ENCODE data around the gene LILRB3. TPM values are rescaled to one million over a fixed set of nuclear protein-coding genes. Genes with fewer than 3 reads are reported as not detected.
"Not testable (repeated sequence)": the region's sequence is repeated elsewhere in the genome, so short reads cannot be mapped to it uniquely, and the experiment has no call there.

LILRB3 gene
- polyA plus RNA-seq, 6 donors from 2014 or later = 0.29 to 4.6 (median 0.39) TPM

- Mint-ChIP-seq H3K27ac (no peak within 1 kb of the TSS), H3K9me3 (no peaks in the 10 kb centered on the region), H3K4me3 (no peak within 1 kb of the TSS), H3K27me3 (peaks cover 0 to 6% (median 0%) of the 10 kb centered on the region in 3 donors), H3K36me3 (no peaks in the 10 kb centered on the region), H3K4me1 (peaks cover 17 to 33% (median 21%) of the 10 kb centered on the region in 3 donors)
- ATAC-seq (ENCODE audit: low read depth in 2 of 2) (peak; percentile 65 to 68), DNase-seq (no peak)
Measured at GRCh38 chr19:54172471-54173358, 50.1 kb downstream of the LILRB3 start, which contains the start of gene TMC4. Gene TMC4 (minus strand): TSS chr19:54173160. CDS start chr19:54173117, 43 bp downstream.

GRCh38 chr19:54171736-54172431 is 50.9 kb downstream of the LILRB3 start:
- not testable (repeated sequence) for H3K27ac Mint-ChIP-seq; H3K36me3 Mint-ChIP-seq; ATAC-seq (ENCODE audit: low read depth in 2 of 2); H3K9me3 Mint-ChIP-seq; H3K27me3 Mint-ChIP-seq; DNase-seq
- H3K4me1 Mint-ChIP-seq = peaks cover 17 to 33% (median 21%) of the 10 kb centered on the region in 3 donors
- H3K4me3 Mint-ChIP-seq = peak overlapping the region in 1 of 8 donors; percentile 69

- peak overlapping the region in 3 of 8 donors; percentile 56 to 66 (median 58) for H3K4me3 Mint-ChIP-seq
- peaks cover 22 to 37% (median 29%) of the 10 kb centered on the region in 3 donors for H3K4me1 Mint-ChIP-seq
- H3K9me3 Mint-ChIP-seq = peaks cover 0 to 3% (median 0%) of the 10 kb centered on the region in 7 donors
- no peaks in the 10 kb centered on the region for H3K36me3 Mint-ChIP-seq
- DNase-seq = no peak
- no peak for ATAC-seq (ENCODE audit: low read depth in 2 of 2)
- H3K27ac Mint-ChIP-seq = no peak overlapping the region
- H3K27me3 Mint-ChIP-seq = peaks cover 0 to 30% (median 20%) of the 10 kb centered on the region in 3 donors
Measured at GRCh38 chr19:54169149-54169740, 53.6 kb downstream of the LILRB3 start.

- H3K27ac Mint-ChIP-seq = peak overlapping the region in 1 of 6 donors; percentile 71
- ATAC-seq (ENCODE audit: low read depth in 2 of 2) (peak; percentile 87 to 89), DNase-seq (peak; percentile 80)
- peaks cover 0 to 34% (median 24%) of the 10 kb centered on the region in 3 donors for H3K27me3 Mint-ChIP-seq
- H3K4me3 Mint-ChIP-seq = peak overlapping the region in 1 of 8 donors; percentile 27
- no peaks in the 10 kb centered on the region for H3K36me3 Mint-ChIP-seq
- peaks cover 0 to 3% (median 0%) of the 10 kb centered on the region in 7 donors for H3K9me3 Mint-ChIP-seq
- peaks cover 25 to 37% (median 34%) of the 10 kb centered on the region in 3 donors for H3K4me1 Mint-ChIP-seq
Measured at GRCh38 chr19:54168174-54168917, 54.5 kb downstream of the LILRB3 start.

Other genes starting within 250 kb of the LILRB3 start
- not detected for gene CACNG6, start 231.4 kb downstream of the LILRB3 start, polyA plus RNA-seq (ENCODE audit: low read depth in 6 of 6)
- under 1 TPM in 1 of 6 donors, not detected in 5; 0.89 TPM for gene VSTM1, start 159.1 kb downstream of the LILRB3 start, polyA plus RNA-seq (ENCODE audit: low read depth in 6 of 6)
- not detected for gene TARM1, start 141.6 kb downstream of the LILRB3 start, polyA plus RNA-seq (ENCODE audit: low read depth in 6 of 6)
- gene OSCAR, start 122.2 kb downstream of the LILRB3 start, polyA plus RNA-seq (ENCODE audit: low read depth in 6 of 6) = under 1 TPM in 1 of 6 donors, not detected in 5; 0.73 TPM
- 100 to 1,000 TPM; 288 to 486 (median 357) TPM for gene NDUFA3, start 120.2 kb downstream of the LILRB3 start, polyA plus RNA-seq (ENCODE audit: low read depth in 6 of 6)
- gene TFPT, start 107.3 kb downstream of the LILRB3 start, polyA plus RNA-seq (ENCODE audit: low read depth in 6 of 6) = 10 to 100 TPM in 2 of 6 donors, 1 to 10 TPM in 4; 7.2 to 11.6 (median 9.2) TPM
- gene PRPF31, start 107.3 kb downstream of the LILRB3 start, polyA plus RNA-seq (ENCODE audit: low read depth in 6 of 6) = 10 to 100 TPM; 59.3 to 83.7 (median 62.6) TPM
- 10 to 100 TPM in 1 of 6 donors, 1 to 10 TPM in 5; 2.7 to 12.9 (median 6.9) TPM for gene CNOT3, start 85.2 kb downstream of the LILRB3 start, polyA plus RNA-seq (ENCODE audit: low read depth in 6 of 6)
- 10 to 100 TPM in 5 of 6 donors, 1 to 10 TPM in 1; 9.3 to 15.3 (median 12.0) TPM for gene LENG1, start 63.3 kb downstream of the LILRB3 start, polyA plus RNA-seq (ENCODE audit: low read depth in 6 of 6)
- not detected for gene TMC4, start 49.8 kb downstream of the LILRB3 start, polyA plus RNA-seq (ENCODE audit: low read depth in 6 of 6)
- gene MBOAT7, start 33.4 kb downstream of the LILRB3 start, polyA plus RNA-seq (ENCODE audit: low read depth in 6 of 6) = 10 to 100 TPM in 4 of 6 donors, 1 to 10 TPM in 2; 7.0 to 13.5 (median 11.3) TPM
- 10 to 100 TPM; 22.3 to 40.0 (median 32.1) TPM for gene TSEN34, start 31.7 kb downstream of the LILRB3 start, polyA plus RNA-seq (ENCODE audit: low read depth in 6 of 6)
- 1,000 to 10,000 TPM in 3 of 6 donors, 100 to 1,000 TPM in 3; 849 to 1,278 (median 1,006) TPM for gene RPS9, start 22.1 kb downstream of the LILRB3 start, polyA plus RNA-seq (ENCODE audit: low read depth in 6 of 6)
- 1 to 10 TPM in 1 of 6 donors, under 1 TPM in 2, not detected in 3; 0.18 to 1.5 (median 0.66) TPM for gene LILRA6, start 19.8 kb upstream of the LILRB3 start, polyA plus RNA-seq (ENCODE audit: low read depth in 6 of 6)
- not detected for gene LILRB5, start 34.3 kb upstream of the LILRB3 start, polyA plus RNA-seq (ENCODE audit: low read depth in 6 of 6)
- gene LILRB2, start 58.1 kb upstream of the LILRB3 start, polyA plus RNA-seq (ENCODE audit: low read depth in 6 of 6) = 1 to 10 TPM in 2 of 6 donors, under 1 TPM in 3, not detected in 1; 0.36 to 1.6 (median 0.76) TPM
- 1 to 10 TPM in 1 of 6 donors, under 1 TPM in 3, not detected in 2; 0.29 to 1.1 (median 0.76) TPM for gene LILRA5, start 90.2 kb upstream of the LILRB3 start, polyA plus RNA-seq (ENCODE audit: low read depth in 6 of 6)
- gene LILRA4, start 116.2 kb upstream of the LILRB3 start, polyA plus RNA-seq (ENCODE audit: low read depth in 6 of 6) = 10 to 100 TPM in 3 of 6 donors, 1 to 10 TPM in 3; 7.1 to 25.7 (median 10.3) TPM
- 100 to 1,000 TPM; 129 to 246 (median 160) TPM for gene LAIR1, start 141.9 kb upstream of the LILRB3 start, polyA plus RNA-seq (ENCODE audit: low read depth in 6 of 6)
- under 1 TPM in 3 of 6 donors, not detected in 3; 0.06 to 0.09 (median 0.08) TPM for gene TTYH1, start 192.5 kb upstream of the LILRB3 start, polyA plus RNA-seq (ENCODE audit: low read depth in 6 of 6)
- gene LENG8, start 226.2 kb upstream of the LILRB3 start, polyA plus RNA-seq (ENCODE audit: low read depth in 6 of 6) = 10 to 100 TPM in 2 of 6 donors, 1 to 10 TPM in 4; 4.0 to 17.4 (median 8.6) TPM
- under 1 TPM in 5 of 6 donors, not detected in 1; 0.20 to 0.62 (median 0.31) TPM for gene LENG9, start 240.8 kb upstream of the LILRB3 start, polyA plus RNA-seq (ENCODE audit: low read depth in 6 of 6)